CD4-positive, alpha-beta T cell treated with Interleukin-4 for 1 hour (primary cell): Measurements from ENCODE around the gene GDAP1L1.
"Not testable (repeated sequence)": the region's sequence is repeated elsewhere in the genome, so short reads cannot be mapped to it uniquely, and the experiment has no call there.

Source experiments
- DNase-seq, 2 donors: peaks; one replicate each; pipeline ENCODE4 v3.0.0-alpha.2; 2020 to 2022

Gene GDAP1L1

DNA sequence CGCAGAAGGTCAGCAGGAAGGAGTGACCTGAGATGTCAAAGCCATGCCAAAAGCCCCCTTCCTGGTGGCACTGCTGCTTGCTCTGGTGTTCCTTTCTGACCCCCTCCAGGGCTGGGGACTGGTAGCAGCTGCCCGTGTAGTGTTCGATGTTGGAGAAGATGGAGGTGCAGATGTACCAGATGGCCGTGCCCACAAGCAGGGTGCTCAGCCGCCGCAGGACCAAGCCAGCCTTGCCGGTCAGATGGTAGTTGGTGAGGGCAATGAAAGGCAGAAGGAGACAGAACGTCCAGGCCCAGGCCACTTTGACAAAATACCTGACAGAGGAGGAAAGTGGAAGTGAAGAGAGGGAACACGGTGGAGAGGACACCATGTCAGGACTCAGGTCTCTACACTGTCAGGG, 59.8 kb downstream of the GDAP1L1 start:
- DNase-seq, result no peak

- peak in 1 of 2 donors; percentile 7 for DNase-seq
Observed at GRCh38 chr20:44309763-44310663, 62.9 kb downstream of the GDAP1L1 start.

DNA sequence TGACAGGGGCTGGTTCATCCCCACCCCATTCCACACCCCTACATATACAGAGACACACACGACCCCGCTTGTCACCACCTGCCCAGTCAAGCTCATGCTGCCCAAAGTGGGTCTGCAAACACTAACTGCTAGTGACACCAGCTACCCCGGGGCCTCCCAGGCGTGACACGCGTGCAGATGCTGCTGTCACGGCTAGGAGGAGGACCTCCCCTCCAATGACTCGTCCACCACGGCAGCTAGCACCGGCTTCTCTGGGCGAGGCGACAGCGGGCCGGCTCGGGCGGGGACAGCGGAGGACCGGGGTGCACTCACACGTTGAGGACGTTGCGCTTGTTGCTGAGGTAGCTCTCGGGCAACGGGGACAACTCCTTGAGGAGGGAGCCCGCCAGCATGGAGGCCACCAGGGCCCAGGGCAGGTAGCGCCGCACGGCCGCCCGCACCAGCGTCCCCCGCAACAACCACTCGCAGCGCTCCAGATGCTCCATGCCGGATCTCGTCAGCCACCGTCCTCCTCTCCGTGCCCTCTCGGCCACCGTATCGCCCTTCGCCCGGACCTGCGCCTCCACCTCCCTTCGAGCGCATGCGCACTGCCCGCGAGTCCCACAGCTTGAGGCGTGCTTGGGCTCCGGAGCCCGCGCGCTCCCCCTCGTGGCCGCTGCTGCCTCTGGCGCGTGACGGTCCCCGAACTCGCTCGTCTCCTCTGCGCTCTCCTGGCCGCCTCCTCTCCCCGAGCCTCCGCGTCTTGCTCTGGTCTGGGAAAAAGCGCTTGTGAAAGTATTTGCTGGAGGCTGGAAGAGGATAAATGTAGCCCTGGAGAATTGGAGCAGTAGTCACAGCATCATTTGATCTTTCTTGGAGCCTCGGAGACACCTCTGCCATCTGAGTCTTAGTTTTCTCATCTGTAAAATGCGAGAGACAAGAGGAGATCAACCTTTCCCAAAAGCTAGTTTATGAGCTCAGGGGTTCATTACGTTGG, 63.8 kb downstream of the GDAP1L1 start, which contains the start of gene FITM2:
Gene FITM2 (minus strand): TSS at position 539 of the 976 bp plus-strand sequence. CDS start 54 bp downstream, at position 485.
- DNase-seq, result peak; percentile 98

- no peak for DNase-seq
Observed at GRCh38 chr20:44314870-44315269, 67.8 kb downstream of the GDAP1L1 start.

GRCh38 chr20:44319839-44320422, 72.8 kb downstream of the GDAP1L1 start:
- DNase-seq, result no peak

DNA sequence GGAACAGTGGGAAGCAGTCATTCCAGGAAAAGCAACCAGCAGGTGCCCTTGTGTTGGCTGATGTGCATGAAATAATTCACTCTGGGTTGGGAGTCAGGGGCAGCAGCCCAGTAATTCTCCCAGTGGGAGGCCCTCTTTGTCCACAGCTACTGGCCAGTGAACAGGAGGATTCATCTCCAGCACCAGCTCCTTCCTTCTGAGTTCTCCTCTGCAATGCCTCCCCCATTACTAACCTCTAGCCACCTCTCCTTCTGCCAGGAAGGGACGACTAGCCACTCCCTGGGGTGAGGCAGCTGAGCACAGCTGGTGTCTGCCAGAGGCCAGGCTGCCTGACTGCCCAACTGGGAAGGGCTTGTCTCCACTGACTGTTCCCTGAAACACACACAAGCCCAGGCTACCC, 77.2 kb downstream of the GDAP1L1 start:
- no peak for DNase-seq

DNA sequence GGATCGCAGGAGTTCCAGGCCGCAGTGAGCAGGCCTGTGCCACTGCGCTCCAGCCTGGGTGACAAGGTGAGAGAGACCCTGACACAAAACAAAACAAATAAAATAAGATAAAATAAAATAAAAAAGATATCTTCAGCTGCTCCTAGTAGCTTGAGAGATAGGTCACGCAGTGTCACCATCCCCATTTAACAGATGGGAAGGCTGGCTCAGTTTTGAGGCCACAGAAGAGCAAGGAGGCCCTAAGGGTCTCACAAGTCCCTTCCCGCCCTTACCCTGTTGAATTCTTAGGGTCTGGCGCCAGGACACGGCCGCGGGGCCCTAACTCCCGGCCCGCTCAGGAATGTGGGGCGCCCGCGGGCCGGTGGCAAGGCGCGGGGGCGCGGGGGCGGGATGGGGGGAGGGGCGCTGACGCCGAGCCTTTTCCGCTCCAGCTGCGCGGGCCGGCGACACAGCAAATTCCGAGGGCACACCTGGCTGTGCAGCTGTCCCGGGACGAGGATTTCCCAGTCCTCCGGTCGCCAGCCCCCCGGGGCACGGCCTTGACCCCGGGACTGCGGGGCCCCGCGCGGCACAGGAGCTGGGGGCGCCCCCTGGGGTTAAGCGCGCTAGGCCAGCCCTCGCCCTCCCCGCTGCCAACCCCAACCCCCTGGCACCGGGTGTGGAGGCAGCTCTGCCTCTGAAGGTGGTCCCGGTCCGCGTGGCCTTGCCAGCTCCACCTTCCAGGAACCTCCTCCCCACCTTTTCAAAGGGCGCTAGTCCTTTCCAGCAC, 79.5 kb downstream of the GDAP1L1 start:
- DNase-seq, result no peak

DNA sequence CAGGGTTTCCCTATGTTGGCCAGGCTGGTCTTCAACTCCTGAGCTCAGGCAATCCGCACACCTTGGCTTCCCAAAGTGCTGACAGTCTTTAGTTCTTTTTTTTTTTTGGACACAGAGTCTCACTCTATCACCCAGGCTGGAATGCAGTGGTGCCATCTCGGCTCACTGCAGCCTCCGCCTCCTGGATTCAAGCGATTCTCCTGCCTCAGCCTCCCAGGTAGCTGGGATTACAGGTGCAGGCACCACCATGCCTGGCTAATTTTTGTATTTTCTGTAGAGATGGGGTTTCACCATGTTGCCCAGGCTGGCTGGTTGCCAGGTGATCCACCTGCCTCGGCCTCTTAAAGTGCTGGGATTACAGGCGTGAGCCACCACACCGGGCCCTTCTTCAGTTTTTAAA, 80.6 kb downstream of the GDAP1L1 start:
- not testable (repeated sequence) for DNase-seq

DNA sequence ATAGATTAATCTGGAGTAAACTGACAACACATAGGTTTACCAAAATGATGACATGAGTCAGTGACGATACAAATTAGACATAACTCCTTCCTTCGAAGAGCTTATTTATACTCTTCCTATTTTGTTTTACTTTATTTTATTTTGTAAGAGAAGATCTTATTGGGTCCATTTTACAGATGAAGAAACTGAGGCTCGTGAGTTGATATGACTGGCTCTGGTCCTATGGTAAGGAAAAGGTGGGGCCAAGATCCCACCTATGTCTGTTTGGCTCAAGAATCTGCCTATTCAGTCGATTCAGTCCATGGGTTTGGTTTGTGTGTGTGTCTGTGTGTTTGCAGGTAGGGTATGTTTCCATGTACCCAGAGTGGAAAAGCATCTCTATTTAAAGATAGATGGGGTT, 81.3 kb downstream of the GDAP1L1 start:
- no peak for DNase-seq
